Vagina (tissue), 2 donors: ENCODE data around the gene IFNA17.
"Not testable (repeated sequence)": the region's sequence is repeated elsewhere in the genome, so short reads cannot be mapped to it uniquely, and the experiment has no call there.

Source experiments
- CTCF ChIP-seq, 3 experiments: fragments of 450-650 bp in 2 of 3; fragments of 200-600 bp in 1 of 3; sonication (generic) in 1 of 3; IDR thresholded peaks; one replicate each; pipeline ENCODE4 v1.5.1; 2017 to 2019; ENCODE audit warnings: antibody characterized with exemption in 3 of 3, mild to moderate bottlenecking in 2 of 3, moderate library complexity in 2 of 3
- POLR2A ChIP-seq, 2 donors: fragments of 450-650 bp; IDR thresholded peaks; one replicate each; pipeline ENCODE4 v1.6.1; 2017; ENCODE audit warnings: antibody characterized with exemption in 2 of 2, mild to moderate bottlenecking in 2 of 2, moderate library complexity in 2 of 2
- POLR2AphosphoS5 ChIP-seq, 2 donors: sonication (generic); formaldehyde crosslinking; IDR thresholded peaks; one replicate each; pipeline ENCODE4 v1.9.0; 2017; ENCODE audit warnings: antibody characterized with exemption in 2 of 2, mild to moderate bottlenecking in 2 of 2, low read depth in 1 of 2; ENCODE audit not compliant: insufficient read depth in 1 of 2

- TF ChIP-seq CTCF (IDR thresholded peaks at IDR 0.05); POLR2A (IDR thresholded peaks at IDR 0.05); POLR2AphosphoS5 (IDR thresholded peaks at IDR 0.05; ENCODE audit: insufficient read depth in 1 of 2, low read depth in 1 of 2): not testable (repeated sequence)
These were observed 10.8 kb downstream of the IFNA17 start, which contains the start of gene IFNA16 for GRCh38 chr9:21217211-21217610.
